ENCODE results near the gene CDHR2. TPM values are rescaled to one million over a fixed set of nuclear protein-coding genes. Genes with fewer than 3 reads are reported as not detected.
A peak's percentile ranks its signal among the peaks of the same experiment; 100 is the strongest.

The CDHR2 gene
- total RNA-seq, 1 experiment from 2014 or later = not detected

GRCh38 chr5:176528301-176528700, 20.8 kb upstream of the CDHR2 start:
- no peak for DNase-seq (ENCODE audit: low read depth)

DNA sequence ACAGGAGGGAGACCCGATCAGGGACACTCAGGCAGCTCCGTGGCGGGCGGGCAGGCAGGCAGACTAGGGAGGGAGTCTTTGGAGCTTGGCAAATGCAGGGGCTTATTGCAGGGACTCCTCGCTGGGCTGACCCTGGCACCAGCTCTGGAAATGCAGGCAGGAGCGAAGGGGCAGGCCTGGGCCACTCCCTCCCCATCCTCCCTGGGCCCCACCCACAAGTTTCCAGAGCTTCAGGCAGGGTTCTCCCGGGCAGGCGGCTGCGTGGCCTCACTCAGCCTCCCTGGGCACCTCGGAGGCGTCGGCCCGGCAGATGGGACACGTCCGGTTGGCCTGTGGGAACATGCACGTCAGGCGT, 20.4 kb upstream of the CDHR2 start:
- DNase-seq (ENCODE audit: low read depth) = no peak

- DNase-seq (ENCODE audit: low read depth) = no peak
Measured at GRCh38 chr5:176529116-176529740, 19.9 kb upstream of the CDHR2 start.

DNA sequence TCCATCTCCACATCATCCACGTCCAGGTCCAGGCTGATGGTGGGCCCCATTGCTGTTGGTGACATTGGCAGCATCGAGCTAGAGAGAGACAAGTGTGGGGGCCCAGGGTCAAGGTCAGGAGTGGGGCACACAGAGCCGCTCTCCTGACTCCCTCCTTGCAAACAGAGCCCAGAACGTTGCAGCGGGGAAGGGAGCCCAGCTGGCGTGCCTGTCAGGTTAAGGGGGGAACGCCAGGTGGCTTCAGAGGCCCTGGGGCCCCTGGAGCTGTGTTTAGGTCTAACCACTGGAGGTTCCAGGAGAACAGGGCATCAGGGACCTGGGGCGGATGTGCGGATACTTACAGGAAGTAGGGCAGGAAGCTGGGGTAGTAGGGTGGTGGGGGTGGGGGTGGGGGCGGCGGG, 19.4 kb upstream of the CDHR2 start:
- no peak for DNase-seq (ENCODE audit: low read depth)

- DNase-seq (ENCODE audit: low read depth) = no peak
Measured at GRCh38 chr5:176530393-176530982, 18.7 kb upstream of the CDHR2 start.

DNA sequence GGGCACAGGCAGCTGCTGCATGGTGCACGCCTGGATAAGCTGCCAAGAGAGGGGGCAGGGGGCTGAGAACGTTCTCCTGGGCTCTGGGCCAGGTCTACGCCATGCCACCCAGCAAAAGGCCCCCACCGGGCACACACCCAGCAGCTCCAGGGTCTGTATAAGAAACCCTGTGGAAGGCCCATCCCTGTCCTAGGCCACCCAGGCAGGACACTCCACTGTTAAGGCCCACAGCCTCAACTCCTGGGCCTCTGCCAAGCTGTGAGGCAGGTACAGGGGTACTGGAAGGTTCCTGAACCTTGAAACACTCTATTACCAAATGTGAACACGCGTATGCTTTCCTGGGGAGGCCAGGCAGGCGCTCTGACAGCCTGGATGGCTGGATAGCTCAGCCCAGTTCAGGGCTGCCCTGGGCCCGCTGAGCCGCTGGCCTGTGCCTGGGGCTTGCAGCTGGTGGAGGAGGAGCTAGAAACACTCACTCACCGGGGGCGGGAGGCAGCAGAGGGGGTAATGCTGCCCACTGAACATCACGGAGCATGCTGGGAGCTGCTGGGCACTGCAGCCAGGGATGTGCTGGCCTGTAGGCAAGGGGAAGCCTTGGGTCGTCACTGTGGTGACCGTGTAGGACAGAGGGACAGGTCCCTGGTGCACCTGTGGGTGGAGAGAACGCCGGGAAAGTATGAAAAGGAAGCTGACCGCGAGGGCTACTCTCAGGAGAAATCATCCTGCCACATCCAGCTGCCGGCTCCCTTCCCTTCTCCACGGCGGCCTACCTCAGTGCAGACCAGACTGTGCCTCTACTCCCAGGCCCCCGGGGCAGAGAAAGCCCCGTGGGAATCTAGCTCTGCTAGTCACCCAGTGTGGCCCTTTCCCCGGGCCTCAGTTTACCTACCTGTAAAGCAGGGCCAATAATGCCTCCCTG, 17.9 kb upstream of the CDHR2 start:
- DNase-seq (ENCODE audit: low read depth) = peak; percentile 46

DNA sequence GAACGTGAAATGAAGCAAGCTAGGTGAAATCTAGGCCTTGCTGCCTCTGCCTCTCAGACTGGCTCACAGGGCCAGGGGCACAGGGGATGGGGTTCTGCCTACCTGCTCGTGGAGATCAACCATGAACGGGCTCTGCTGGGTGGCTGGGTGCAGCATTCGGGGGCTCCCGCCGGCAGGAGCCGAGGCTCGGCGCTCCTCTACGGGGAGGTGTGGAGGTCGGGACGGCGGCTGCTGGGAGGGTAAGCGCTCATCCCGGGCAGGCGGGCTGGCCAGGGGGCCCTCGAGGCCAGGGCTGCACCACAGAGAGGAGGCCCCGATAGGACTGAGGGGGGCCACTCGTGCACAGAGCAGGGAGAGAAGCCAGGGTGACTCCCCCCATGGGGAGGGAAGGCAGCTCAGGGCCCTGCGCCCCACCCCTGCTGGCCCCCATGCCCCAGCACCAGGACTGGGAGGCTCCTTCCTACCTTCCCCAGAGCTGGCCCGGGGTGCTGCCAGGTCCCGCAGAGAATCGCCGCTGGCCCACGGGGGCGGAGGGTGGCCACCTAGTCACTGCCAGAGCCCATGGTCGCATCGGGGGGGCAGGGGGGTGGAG, 17.1 kb upstream of the CDHR2 start:
- DNase-seq (ENCODE audit: low read depth) = no peak

DNA sequence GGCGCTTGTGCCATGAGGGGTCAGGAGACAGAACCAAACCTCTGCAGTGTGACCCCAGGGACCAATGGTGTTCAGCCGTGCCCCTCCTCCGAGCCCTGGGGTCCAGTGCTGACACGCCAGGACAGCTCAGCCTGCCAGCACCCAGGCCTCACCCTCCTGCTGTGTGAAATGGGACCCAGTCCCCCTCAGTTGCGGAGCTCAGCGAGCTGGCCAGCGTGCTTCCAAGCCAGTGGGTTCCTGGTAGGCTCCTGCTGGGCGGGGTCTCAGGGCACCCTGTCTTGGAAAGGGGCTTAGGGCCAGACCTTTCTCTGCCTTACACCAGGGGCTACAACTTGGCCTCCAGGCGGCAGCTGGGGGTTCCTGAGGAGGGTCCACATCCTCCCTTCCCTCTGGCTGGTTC, 16.3 kb upstream of the CDHR2 start:
- DNase-seq (ENCODE audit: low read depth) = no peak

DNA sequence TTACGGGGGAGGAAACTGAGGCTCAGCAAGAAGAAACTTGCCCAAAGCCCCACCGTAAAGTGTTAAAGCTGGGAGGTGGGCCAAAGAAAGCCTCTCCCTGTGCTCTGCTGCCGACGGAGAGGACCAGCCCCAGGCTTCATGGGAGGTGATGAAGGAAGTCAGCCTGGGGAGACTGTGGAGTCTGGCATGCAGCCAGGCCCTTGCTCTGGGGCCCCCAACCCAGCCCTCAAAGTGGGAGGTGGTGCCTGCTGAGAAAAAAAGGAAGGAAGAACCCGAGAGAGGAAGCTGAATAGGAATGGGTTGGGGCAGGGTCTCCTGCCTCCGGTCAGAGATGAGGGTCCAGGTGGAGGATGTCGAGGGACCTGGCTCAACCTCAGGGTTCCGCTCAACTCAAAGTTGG, 15.8 kb upstream of the CDHR2 start:
- DNase-seq (ENCODE audit: low read depth) = no peak

GRCh38 chr5:176533894-176534611, 15.1 kb upstream of the CDHR2 start:
- DNase-seq (ENCODE audit: low read depth) = no peak

DNA sequence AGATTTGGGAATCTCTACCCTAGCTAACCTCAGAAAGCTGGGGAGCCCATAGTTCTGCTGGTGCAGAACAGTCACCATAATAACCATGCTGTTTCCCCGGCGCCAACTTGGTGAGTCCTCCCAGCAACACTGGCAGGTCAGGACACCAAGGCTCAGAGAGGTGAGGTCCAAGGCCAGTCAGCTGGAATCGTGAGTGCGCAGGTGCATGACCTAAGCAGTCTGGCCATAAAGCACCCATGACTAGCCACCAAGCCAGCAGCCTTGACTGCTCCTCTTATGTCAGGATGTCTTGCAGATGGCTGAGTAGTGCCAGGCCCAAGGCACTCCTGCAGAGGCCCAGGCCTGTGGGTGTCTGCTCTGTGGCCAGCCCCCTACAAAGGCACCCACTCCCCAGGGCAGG, 14.5 kb upstream of the CDHR2 start:
- DNase-seq (ENCODE audit: low read depth) = no peak

GRCh38 chr5:176535101-176535663, 14.0 kb upstream of the CDHR2 start:
- no peak for DNase-seq (ENCODE audit: low read depth)

GRCh38 chr5:176535664-176536131, 13.4 kb upstream of the CDHR2 start:
- DNase-seq (ENCODE audit: low read depth) = no peak

DNA sequence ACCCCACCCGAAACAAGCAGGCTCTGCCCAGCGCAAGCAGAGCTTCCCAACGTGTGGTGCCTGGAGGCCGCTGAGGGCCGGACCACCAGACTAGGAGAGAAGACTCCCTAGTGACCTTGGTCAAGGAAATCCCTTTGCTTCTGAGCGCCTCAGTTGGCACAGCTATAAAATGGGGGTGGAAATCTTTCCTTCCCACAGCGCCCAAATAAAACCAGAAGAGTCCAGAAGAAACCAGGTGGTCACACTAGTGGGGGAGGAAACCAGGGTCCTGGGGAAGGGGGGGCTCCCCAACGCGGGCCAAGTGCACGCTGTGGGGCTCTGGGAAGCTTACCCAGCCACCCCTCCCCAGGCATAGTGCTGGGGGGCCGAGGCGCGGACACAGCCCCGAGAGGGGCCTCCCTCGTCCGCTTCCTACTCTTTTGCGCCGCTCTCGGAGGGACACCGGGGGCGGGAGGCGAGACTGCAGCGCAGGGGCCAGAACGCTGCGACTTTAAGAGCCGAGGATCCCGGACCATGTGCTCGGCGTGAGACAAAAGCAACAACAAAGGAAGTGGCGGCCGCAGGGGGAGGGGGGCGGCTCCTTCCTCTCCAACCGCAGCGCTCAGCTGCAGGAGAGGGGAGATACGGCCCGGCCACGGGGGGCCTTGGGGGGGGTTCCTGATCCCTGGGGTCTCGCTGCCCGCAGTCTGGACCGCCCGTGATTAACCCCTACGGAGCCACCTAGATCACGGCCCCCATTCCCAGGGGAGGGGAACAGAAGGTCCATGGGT, 12.8 kb upstream of the CDHR2 start:
- peak; percentile 78 for DNase-seq (ENCODE audit: low read depth)

- DNase-seq (ENCODE audit: low read depth) = peak; percentile 94
Measured at GRCh38 chr5:176536902-176537553, 12.1 kb upstream of the CDHR2 start, which contains the start of gene RNF44. Gene RNF44 (minus strand): TSS chr5:176537402. CDS start chr5:176532472, 4,930 bp downstream.

GRCh38 chr5:176537554-176538229, 11.4 kb upstream of the CDHR2 start:
- DNase-seq (ENCODE audit: low read depth) = peak; percentile 98

DNA sequence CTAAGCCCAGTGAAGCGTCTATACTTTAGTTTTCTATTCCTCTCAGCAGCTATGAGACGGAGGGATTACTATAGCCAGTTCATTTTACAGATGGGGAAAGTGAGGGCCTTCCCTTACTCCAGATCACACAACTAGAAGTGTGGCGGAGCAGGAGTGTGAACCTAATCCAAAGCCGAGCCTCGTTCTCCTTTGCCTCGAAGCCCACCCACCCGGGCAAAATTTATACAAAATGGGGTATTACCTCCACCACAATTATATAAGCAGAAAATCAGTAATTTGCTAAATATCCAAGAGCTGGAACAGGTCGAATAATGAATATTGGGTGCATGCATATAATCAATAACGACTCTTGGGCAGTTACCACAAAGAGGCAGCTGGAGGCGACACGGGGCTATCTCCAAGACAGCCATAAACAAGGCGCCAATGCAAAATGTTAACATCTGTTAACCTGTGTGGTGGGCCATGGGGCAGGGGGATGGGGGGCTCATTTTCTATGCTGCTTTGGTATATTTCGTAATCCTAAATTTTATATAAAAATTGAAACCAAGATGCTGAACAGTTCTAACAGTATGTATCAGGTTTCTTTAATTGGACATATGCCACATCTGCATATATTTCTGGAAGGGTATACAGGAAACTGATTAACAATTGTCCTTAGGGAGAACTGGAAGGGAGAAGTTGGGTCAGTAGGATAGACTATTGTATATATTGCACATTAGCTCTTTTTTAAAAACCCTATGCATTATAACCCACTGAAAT, 10.7 kb upstream of the CDHR2 start:
- no peak for DNase-seq (ENCODE audit: low read depth)

GRCh38 chr5:176538989-176539384, 10.2 kb upstream of the CDHR2 start:
- DNase-seq (ENCODE audit: low read depth) = no peak

- DNase-seq (ENCODE audit: low read depth) = no peak
Measured at GRCh38 chr5:176540476-176540899, 8.7 kb upstream of the CDHR2 start.
